HEK293 (cell line): ENCODE data around the gene ADAMTS17.

Source experiments
- CTCF ChIA-PET: fragments of 350-600 bp; formaldehyde crosslinking; extraction: SDS; loops from one replicate; lab custom pipeline; 2021; ENCODE audit warnings: antibody characterized with exemption; lab: Yijun Ruan, JAX
- POLR2A ChIA-PET: fragments of 300-600 bp; formaldehyde crosslinking; extraction: SDS; loops from one replicate; lab custom pipeline; 2020; ENCODE audit warnings: antibody characterized with exemption, inconsistent platforms; lab: Yijun Ruan, JAX
- H3K27ac ChIP-seq: fragments of 200-500 bp; sonication (Bioruptor generic); 2 replicates; pipeline ENCODE4 v1.5.1; 2014; ENCODE audit warnings: low read depth, low read length, control low read depth, inconsistent platforms; ENCODE audit errors: extremely low read depth
- H3K36me3 ChIP-seq, 2 experiments: fragments of 200-500 bp in 1 of 2; sonication (Bioruptor generic) in 1 of 2; 1 replicate in 1 of 2; 2 replicates in 1 of 2; pipeline ENCODE4 v1.5.1; 2014 to 2017; ENCODE audit warnings: inconsistent platforms in 2 of 2, low read length in 2 of 2; ENCODE audit not compliant: control insufficient read depth in 2 of 2, insufficient read depth in 1 of 2
- H3K4me1 ChIP-seq: fragments of 200-500 bp; sonication (Bioruptor generic); 2 replicates; pipeline ENCODE4 v1.5.1; 2014; ENCODE audit warnings: mild to moderate bottlenecking, low read length, inconsistent platforms; ENCODE audit not compliant: control insufficient read depth, insufficient read depth
- H3K4me3 ChIP-seq: 2 replicates; pipeline ENCODE4 v1.5.1; 2011; ENCODE audit warnings: low read depth, mild to moderate bottlenecking, control low read depth, low read length, moderate library complexity
- H3K9me3 ChIP-seq: fragments of 200-500 bp; sonication (Bioruptor generic); 2 replicates; pipeline ENCODE4 v1.5.1; 2014; ENCODE audit warnings: low read depth, low read length, inconsistent platforms; ENCODE audit not compliant: control insufficient read depth, insufficient read depth
- BCL11B ChIP-seq: fragments of 450-650 bp; formaldehyde crosslinking; IDR thresholded peaks from 2 replicates; pipeline ENCODE4 v1.5.1; 2016; ENCODE audit warnings: low read depth, missing biosample characterization, missing genetic modification characterization
- GLIS1 ChIP-seq: fragments of 450-650 bp; formaldehyde crosslinking; IDR thresholded peaks from 2 replicates; pipeline ENCODE4 v1.5.1; 2016; ENCODE audit warnings: missing biosample characterization, missing genetic modification characterization
- SP3 ChIP-seq: fragments of 450-650 bp; formaldehyde crosslinking; IDR thresholded peaks from 2 replicates; pipeline ENCODE4 v1.5.1; 2016; ENCODE audit warnings: missing biosample characterization, missing genetic modification characterization
- ZBTB1 ChIP-seq: fragments of 450-650 bp; formaldehyde crosslinking; IDR thresholded peaks from 2 replicates; pipeline ENCODE4 v1.5.1; 2016; ENCODE audit warnings: missing biosample characterization, missing genetic modification characterization
- ZBTB10 ChIP-seq: fragments of 450-650 bp; formaldehyde crosslinking; IDR thresholded peaks from 2 replicates; pipeline ENCODE4 v1.5.1; 2016; ENCODE audit warnings: missing biosample characterization, missing genetic modification characterization
- ZFHX2 ChIP-seq: fragments of 450-650 bp; formaldehyde crosslinking; conservative IDR thresholded peaks from 2 replicates; pipeline ENCODE4 v1.5.1; 2016; ENCODE audit warnings: missing biosample characterization, missing genetic modification characterization
- ZIC2 ChIP-seq: fragments of 450-650 bp; formaldehyde crosslinking; IDR thresholded peaks from 2 replicates; pipeline ENCODE4 v1.5.1; 2016; ENCODE audit warnings: missing biosample characterization, missing genetic modification characterization
- ZNF112 ChIP-seq: fragments of 450-650 bp; formaldehyde crosslinking; IDR thresholded peaks from 2 replicates; pipeline ENCODE4 v1.5.0; 2017; ENCODE audit warnings: missing biosample characterization, missing genetic modification characterization
- ZNF114 ChIP-seq: fragments of 450-650 bp; formaldehyde crosslinking; IDR thresholded peaks from 2 replicates; pipeline ENCODE4 v1.5.0; 2017; ENCODE audit warnings: missing biosample characterization, missing genetic modification characterization
- ZNF202 ChIP-seq: fragments of 450-650 bp; formaldehyde crosslinking; IDR thresholded peaks from 2 replicates; pipeline ENCODE4 v1.5.1; 2016; ENCODE audit warnings: missing biosample characterization, missing genetic modification characterization, borderline replicate concordance
- ZNF391 ChIP-seq: fragments of 450-650 bp; formaldehyde crosslinking; IDR thresholded peaks from 2 replicates; pipeline ENCODE4 v1.5.1; 2016; ENCODE audit warnings: low read depth, missing biosample characterization, missing genetic modification characterization, borderline replicate concordance
- ZNF510 ChIP-seq: fragments of 450-650 bp; formaldehyde crosslinking; IDR thresholded peaks from 2 replicates; pipeline ENCODE4 v1.5.1; 2018; ENCODE audit warnings: mild to moderate bottlenecking, missing genetic modification characterization, missing biosample characterization; ENCODE audit not compliant: insufficient replicate concordance
- ZNF518A ChIP-seq: fragments of 450-650 bp; formaldehyde crosslinking; conservative IDR thresholded peaks from 2 replicates; pipeline ENCODE4 v1.5.1; 2016; ENCODE audit warnings: low read depth, missing biosample characterization, missing genetic modification characterization
- ZNF529 ChIP-seq: fragments of 450-650 bp; formaldehyde crosslinking; IDR thresholded peaks from 2 replicates; pipeline ENCODE4 v1.5.1; 2017; ENCODE audit warnings: missing genetic modification characterization, missing biosample characterization; ENCODE audit not compliant: insufficient replicate concordance
- ZNF544 ChIP-seq: fragments of 450-650 bp; formaldehyde crosslinking; IDR thresholded peaks from 2 replicates; pipeline ENCODE4 v1.5.0; 2017; ENCODE audit warnings: missing biosample characterization, missing genetic modification characterization
- ZNF549 ChIP-seq: fragments of 450-650 bp; IDR thresholded peaks from 2 replicates; pipeline ENCODE4 v1.5.1; 2018; ENCODE audit warnings: missing biosample characterization, missing genetic modification characterization, mild to moderate bottlenecking, inconsistent platforms, moderate library complexity
- ZNF658 ChIP-seq: fragments of 450-650 bp; formaldehyde crosslinking; IDR thresholded peaks from 2 replicates; pipeline ENCODE4; 2016; ENCODE audit warnings: missing biosample characterization, missing genetic modification characterization
- ZSCAN23 ChIP-seq: fragments of 450-650 bp; formaldehyde crosslinking; IDR thresholded peaks from 2 replicates; pipeline ENCODE4 v1.5.1; 2016; ENCODE audit warnings: missing biosample characterization, missing genetic modification characterization

ADAMTS17 gene

GRCh38 chr15:99984491-99985243, 357.1 kb downstream of the ADAMTS17 start:
- Histone ChIP-seq H3K27ac (no peak overlapping the region), H3K4me1 (no peaks in the 10 kb centered on the region), H3K4me3 (no peak overlapping the region), H3K9me3 (no peaks in the 10 kb centered on the region), H3K36me3 (no peaks in the 10 kb centered on the region)
- CTCF ChIA-PET = no interaction called here
- TF ChIP-seq ZNF112 = no peak
- no peak for TF ChIP-seq ZNF544 (tag by site-specific recombination)
- peak; percentile 24; the same call in 1 of the 2 replicates for TF ChIP-seq GLIS1 (tag by site-specific recombination)
- POLR2A ChIA-PET = no interaction called here

- H3K9me3 ChIP-seq = no peaks in the 10 kb centered on the region
- H3K4me3 ChIP-seq = no peak overlapping the region
- ChIA-PET CTCF (no interaction called here), POLR2A (interaction anchor here (1.2 kb wide), 1 partner anchor 618 kb away, joined by 3 read pairs; the partner anchor contains the start of genes ASB7 and LINS1)
- no peak overlapping the region for H3K27ac ChIP-seq
- no peaks in the 10 kb centered on the region for H3K4me1 ChIP-seq
- TF ChIP-seq ZBTB10 (tag by site-specific recombination) (no peak), ZFHX2 (tag by site-specific recombination) (0 out of 2 replicates have a peak, but pooled peaks have one; percentile 22)
- no peaks in the 10 kb centered on the region for H3K36me3 ChIP-seq
Observed at GRCh38 chr15:99983886-99984286, 357.9 kb downstream of the ADAMTS17 start.

- no peaks in the 10 kb centered on the region for H3K36me3 ChIP-seq
- H3K4me1 ChIP-seq = no peaks in the 10 kb centered on the region
- H3K9me3 ChIP-seq = no peaks in the 10 kb centered on the region
- no peak overlapping the region for H3K4me3 ChIP-seq
- no peak overlapping the region for H3K27ac ChIP-seq
- ChIA-PET CTCF (no interaction called here), POLR2A (interaction anchor here (0.5 to 1.2 kb wide), 2 partner anchors 483 to 619 kb away, joined by 3 to 5 read pairs; partner anchors contain the start of genes ASB7 and LINS1)
- TF ChIP-seq ZSCAN23 (tag by site-specific recombination) (no peak), ZIC2 (peak; percentile 99), GLIS1 (tag by site-specific recombination) (peak; percentile 53; the same call in 1 of the 2 replicates)
Observed at GRCh38 chr15:99983171-99983885, 358.4 kb downstream of the ADAMTS17 start.

- ChIA-PET CTCF (interaction anchor here (0.8 kb wide), 1 partner anchor 13 kb away, joined by 3 read pairs; no protein-coding TSS in a partner anchor), POLR2A (interaction anchor here (0.5 kb wide), 1 partner anchor 484 kb away, joined by 5 read pairs; no protein-coding TSS in a partner anchor)
- H3K27ac ChIP-seq = no peak overlapping the region
- no peaks in the 10 kb centered on the region for H3K36me3 ChIP-seq
- no peaks in the 10 kb centered on the region for H3K9me3 ChIP-seq
- no peak overlapping the region for H3K4me3 ChIP-seq
- no peaks in the 10 kb centered on the region for H3K4me1 ChIP-seq
- no peak for TF ChIP-seq ZNF391 (tag by site-specific recombination)
- TF ChIP-seq ZNF549 (tag by site-specific recombination) = no peak
- TF ChIP-seq ZNF518A (tag by site-specific recombination) = no peak
- no peak for TF ChIP-seq SP3 (tag by site-specific recombination)
- TF ChIP-seq ZNF114 (tag by site-specific recombination) = no peak
- no peak for TF ChIP-seq BCL11B (tag by site-specific recombination)
- TF ChIP-seq ZNF510 = no peak
- no peak for TF ChIP-seq ZNF202 (tag by site-specific recombination)
- no peak for TF ChIP-seq ZNF658
- TF ChIP-seq ZNF529 (tag by site-specific recombination) = no peak
- no peak for TF ChIP-seq ZBTB1 (tag by site-specific recombination)
Observed at GRCh38 chr15:99982662-99983061, 359.1 kb downstream of the ADAMTS17 start.
